Activated B cell treated with CpG ODN at 0.5 μM for 24 hours (primary cell): Measurements from ENCODE around the gene SERPINB7. TPM values are rescaled to one million over a fixed set of nuclear protein-coding genes. Genes with fewer than 3 reads are reported as not detected.

Experiments used
- ATAC-seq: fragments of 200-7000 bp; cut with Tn5 transposase; one replicate; pipeline ENCODE4 v1.10.0; 2021; ENCODE audit warnings: low read depth, mild to moderate bottlenecking, moderate library complexity
- CTCF ChIA-PET: fragments of 350-600 bp; sonication (Branson Sonifier 250); formaldehyde crosslinking; loops from one replicate; lab custom pipeline; 2021; ENCODE audit warnings: antibody characterized with exemption; lab: Charles Lee
- POLR2A ChIA-PET: fragments of 350-600 bp; sonication (Branson Sonifier 250); formaldehyde crosslinking; loops from one replicate; lab custom pipeline; 2021; ENCODE audit warnings: antibody characterized with exemption; lab: Charles Lee
- DNase-seq: peaks from one replicate; pipeline ENCODE4 v3.0.0; 2022
- H3K27ac Mint-ChIP-seq: one replicate; pipeline ENCODE4 v1.8.0; 2020; ENCODE audit warnings: mixed read lengths
- H3K27me3 Mint-ChIP-seq: one replicate; pipeline ENCODE4 v1.8.0; 2021; ENCODE audit warnings: mixed read lengths
- H3K36me3 Mint-ChIP-seq: one replicate; pipeline ENCODE4 v1.8.0; 2021; ENCODE audit warnings: low read depth, mixed read lengths
- H3K4me1 Mint-ChIP-seq: one replicate; pipeline ENCODE4 v1.8.0; 2021; ENCODE audit warnings: mixed read lengths
- H3K4me3 Mint-ChIP-seq: one replicate; pipeline ENCODE4 v1.8.0; 2020; ENCODE audit warnings: mild to moderate bottlenecking, mixed read lengths
- H3K9me3 Mint-ChIP-seq: one replicate; pipeline ENCODE4 v1.8.0; 2020; ENCODE audit warnings: mixed read lengths
- CTCF ChIP-seq: fragments of 200-600 bp; IDR thresholded peaks from one replicate; pipeline ENCODE4 v1.8.0; 2022; ENCODE audit warnings: antibody characterized with exemption, mild to moderate bottlenecking
- intact Hi-C: fragments of 100-400 bp; cut with micrococcal nuclease; formaldehyde crosslinking; loops from one replicate; pipeline ENCODE4 v1.15.1; 2024
- total RNA-seq: library from RNA; stranded (reverse); gene quantifications from 2 replicates; pipeline ENCODE4 v1.2.3, GENCODE V29; 2022

The SERPINB7 gene
- total RNA-seq, 1 donor from 2014 or later = not detected

DNA sequence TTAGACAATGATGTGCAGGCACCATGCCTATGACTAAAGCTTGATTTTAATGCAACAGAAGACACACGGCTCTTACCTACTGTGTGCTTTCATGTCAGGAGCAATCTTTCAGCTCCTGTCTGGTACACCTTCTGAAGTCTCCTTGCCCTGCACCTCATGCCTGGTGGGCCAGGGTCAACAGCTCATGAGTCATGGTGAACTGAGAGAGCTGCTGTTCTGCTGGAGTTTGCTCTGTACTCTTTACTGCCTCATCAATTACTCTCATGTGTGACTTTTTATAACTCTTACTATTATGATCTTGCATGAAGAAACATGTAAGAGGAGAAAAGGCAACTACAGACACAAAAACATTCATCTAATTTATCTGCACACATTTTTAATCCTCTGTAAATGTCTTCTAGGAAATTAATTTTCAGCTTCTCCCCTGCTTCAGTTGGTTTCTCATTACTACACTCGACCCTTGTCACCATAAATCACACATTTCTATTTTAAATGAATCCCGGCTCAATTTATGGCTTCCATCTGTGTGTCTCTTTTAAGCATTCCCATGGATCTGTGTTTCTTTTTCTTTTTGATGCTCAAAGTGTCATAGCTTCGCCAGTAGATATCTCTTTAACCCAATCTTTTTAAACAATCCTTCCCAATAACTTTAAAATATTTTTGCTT is 9.7 kb downstream of the SERPINB7 start:
- CTCF ChIA-PET = no interaction called here
- Mint-ChIP-seq H3K27ac (no peak overlapping the region), H3K4me3 (no peak overlapping the region)

GRCh38 chr18:63787673-63788072 is 12.5 kb downstream of the SERPINB7 start:
- no peak for ATAC-seq
- Mint-ChIP-seq H3K4me1 (no peaks in the 10 kb centered on the region), H3K4me3 (no peak overlapping the region), H3K27ac (no peak overlapping the region), H3K36me3 (no peaks in the 10 kb centered on the region), H3K27me3 (no peaks in the 10 kb centered on the region), H3K9me3 (no peaks in the 10 kb centered on the region)
- CTCF ChIA-PET = no interaction called here
- POLR2A ChIA-PET = no interaction called here
- no peak for TF ChIP-seq CTCF
- intact Hi-C loops = no loop called here
- DNase-seq = no peak

More for the DNA sequence above, 9.7 kb downstream of the SERPINB7 start:
- no peaks in the 10 kb centered on the region for H3K9me3 Mint-ChIP-seq
- intact Hi-C loops = no loop called here
- no peaks in the 10 kb centered on the region for H3K36me3 Mint-ChIP-seq
- no peak for ATAC-seq
- DNase-seq = no peak
- peaks cover 4% of the 10 kb centered on the region for H3K27me3 Mint-ChIP-seq
- POLR2A ChIA-PET = no interaction called here
- TF ChIP-seq CTCF = no peak
- no peaks in the 10 kb centered on the region for H3K4me1 Mint-ChIP-seq

DNA sequence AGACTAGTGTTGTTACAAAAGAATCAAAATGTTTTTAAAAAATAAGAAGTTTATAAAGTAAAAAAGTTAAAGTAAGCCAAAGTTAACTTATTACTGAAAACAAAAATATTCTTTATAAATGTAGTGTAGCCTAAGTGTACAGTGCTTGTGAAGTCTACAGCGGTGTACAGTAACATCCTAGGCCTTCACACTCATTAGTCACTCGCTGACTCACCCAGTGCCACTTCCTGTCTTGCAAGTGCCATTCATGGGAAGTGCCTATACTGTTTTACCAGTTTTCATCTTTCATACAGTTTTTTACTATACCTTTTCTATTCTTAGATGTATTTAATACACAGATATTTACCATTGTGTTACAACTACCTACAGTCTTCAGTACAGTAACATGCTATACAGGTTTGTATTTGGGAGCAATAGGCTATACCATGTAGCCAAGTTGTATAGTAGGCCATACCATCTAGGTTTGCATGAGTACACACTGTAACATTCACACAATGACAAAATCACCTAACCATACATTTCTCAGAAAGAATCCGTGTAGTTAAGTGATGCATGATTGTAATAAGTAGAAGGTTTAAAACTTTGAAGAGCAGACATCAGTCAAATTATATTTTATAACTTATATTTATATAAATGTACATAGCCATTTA is 13.4 kb downstream of the SERPINB7 start:
- H3K9me3 Mint-ChIP-seq = no peaks in the 10 kb centered on the region
- ATAC-seq (no peak), DNase-seq (no peak)
- intact Hi-C loops = no loop called here
- ChIA-PET POLR2A (no interaction called here), CTCF (no interaction called here)
- H3K4me3 Mint-ChIP-seq = no peak overlapping the region
- no peak for TF ChIP-seq CTCF
- H3K27me3 Mint-ChIP-seq = no peaks in the 10 kb centered on the region
- no peak overlapping the region for H3K27ac Mint-ChIP-seq
- H3K4me1 Mint-ChIP-seq = no peaks in the 10 kb centered on the region
- H3K36me3 Mint-ChIP-seq = no peaks in the 10 kb centered on the region

DNA sequence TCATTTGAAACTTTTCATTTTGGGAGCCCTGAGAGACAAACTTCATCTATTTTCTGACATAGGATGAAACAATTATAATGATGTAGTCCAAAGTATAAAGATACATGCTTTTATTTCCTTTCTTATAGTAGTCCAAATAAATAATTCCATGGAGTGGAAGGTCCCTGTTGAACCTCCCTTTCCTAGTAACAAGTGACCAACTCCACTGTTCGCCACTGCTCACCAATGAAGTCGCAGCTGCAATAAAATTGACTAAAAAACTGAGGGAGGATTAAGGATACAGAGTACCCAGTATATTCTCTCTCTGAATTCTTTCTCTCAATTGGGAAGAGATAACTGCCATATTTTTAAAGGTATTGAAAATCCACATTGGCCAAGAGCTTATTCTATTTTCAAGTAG is 14.1 kb downstream of the SERPINB7 start:
- no peaks in the 10 kb centered on the region for H3K4me1 Mint-ChIP-seq
- ChIA-PET CTCF (no interaction called here), POLR2A (no interaction called here)
- no peak for TF ChIP-seq CTCF
- no peaks in the 10 kb centered on the region for H3K27me3 Mint-ChIP-seq
- no peak overlapping the region for H3K4me3 Mint-ChIP-seq
- intact Hi-C loops = no loop called here
- DNase-seq (no peak), ATAC-seq (no peak)
- H3K36me3 Mint-ChIP-seq = no peaks in the 10 kb centered on the region
- H3K9me3 Mint-ChIP-seq = no peaks in the 10 kb centered on the region
- no peak overlapping the region for H3K27ac Mint-ChIP-seq

- no peak overlapping the region for H3K4me3 Mint-ChIP-seq
- H3K9me3 Mint-ChIP-seq = no peaks in the 10 kb centered on the region
- ATAC-seq = no peak
- CTCF ChIA-PET = no interaction called here
- DNase-seq = no peak
- no peaks in the 10 kb centered on the region for H3K36me3 Mint-ChIP-seq
- intact Hi-C loops = no loop called here
- H3K27ac Mint-ChIP-seq = no peak overlapping the region
- no peaks in the 10 kb centered on the region for H3K4me1 Mint-ChIP-seq
- no peaks in the 10 kb centered on the region for H3K27me3 Mint-ChIP-seq
- POLR2A ChIA-PET = no interaction called here
- no peak for TF ChIP-seq CTCF
These were observed 20.4 kb downstream of the SERPINB7 start for GRCh38 chr18:63795606-63796005.
